ENCODE data around the gene SMAD7. TPM values are rescaled to one million over a fixed set of nuclear protein-coding genes. Genes with fewer than 3 reads are reported as not detected.

The SMAD7 gene
- total RNA-seq, 1 donor from 2014 or later: 77.6 TPM

DNA sequence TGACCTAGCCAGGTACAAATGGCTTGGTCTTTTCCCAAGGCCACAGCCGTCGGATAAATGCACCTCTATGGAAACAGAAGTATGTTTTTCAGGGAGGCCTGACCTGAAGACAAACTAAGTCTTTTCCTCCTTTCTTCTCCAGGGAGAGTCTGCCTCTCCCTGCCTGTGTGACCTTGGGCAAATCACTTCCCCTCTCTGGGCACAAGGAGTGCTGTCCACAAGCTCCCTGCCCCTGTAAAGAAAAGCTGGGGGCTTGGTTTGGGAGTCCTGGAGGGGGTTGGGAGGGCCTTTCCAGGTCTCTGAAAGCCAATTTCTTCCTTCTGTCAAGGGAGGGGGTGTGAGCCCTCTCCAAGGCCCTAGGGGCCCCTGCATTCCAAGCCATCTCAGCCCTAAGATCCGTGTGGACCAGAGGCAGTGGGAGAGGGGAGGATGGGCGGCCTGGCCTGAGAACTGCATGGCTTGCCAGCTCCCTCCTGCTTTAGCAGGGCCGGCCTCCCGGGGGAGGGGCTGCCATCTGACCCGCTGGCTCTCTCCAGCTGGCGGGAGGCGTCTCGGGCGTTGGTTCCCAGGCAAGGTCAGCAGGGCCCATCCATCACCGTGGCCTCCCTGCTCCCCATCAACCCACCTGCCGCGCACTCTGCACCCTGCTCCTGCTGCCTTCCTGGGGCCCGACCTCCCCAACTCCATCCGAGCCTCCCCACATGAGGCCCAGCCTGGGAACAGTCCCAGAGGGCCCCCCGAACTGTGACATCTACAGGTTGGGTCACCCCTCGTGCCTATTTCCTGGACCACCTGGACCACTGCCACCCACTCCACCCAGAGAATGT is 61.4 kb downstream of the SMAD7 start:
- no peaks in the 10 kb centered on the region for H3K9me3 Mint-ChIP-seq
- no peak overlapping the region for H3K4me3 Mint-ChIP-seq
- H3K27me3 Mint-ChIP-seq (ENCODE audit: low read depth): no peaks in the 10 kb centered on the region
- H3K27ac Mint-ChIP-seq: peak overlapping the region; percentile 79
- no peaks in the 10 kb centered on the region for H3K36me3 Mint-ChIP-seq
- DNase-seq (ENCODE audit: low spot score in 2 of 2, unreplicated experiment in 2 of 2): peak in 1 of 2 experiments; percentile 19
- TF ChIP-seq, protein P1, sequence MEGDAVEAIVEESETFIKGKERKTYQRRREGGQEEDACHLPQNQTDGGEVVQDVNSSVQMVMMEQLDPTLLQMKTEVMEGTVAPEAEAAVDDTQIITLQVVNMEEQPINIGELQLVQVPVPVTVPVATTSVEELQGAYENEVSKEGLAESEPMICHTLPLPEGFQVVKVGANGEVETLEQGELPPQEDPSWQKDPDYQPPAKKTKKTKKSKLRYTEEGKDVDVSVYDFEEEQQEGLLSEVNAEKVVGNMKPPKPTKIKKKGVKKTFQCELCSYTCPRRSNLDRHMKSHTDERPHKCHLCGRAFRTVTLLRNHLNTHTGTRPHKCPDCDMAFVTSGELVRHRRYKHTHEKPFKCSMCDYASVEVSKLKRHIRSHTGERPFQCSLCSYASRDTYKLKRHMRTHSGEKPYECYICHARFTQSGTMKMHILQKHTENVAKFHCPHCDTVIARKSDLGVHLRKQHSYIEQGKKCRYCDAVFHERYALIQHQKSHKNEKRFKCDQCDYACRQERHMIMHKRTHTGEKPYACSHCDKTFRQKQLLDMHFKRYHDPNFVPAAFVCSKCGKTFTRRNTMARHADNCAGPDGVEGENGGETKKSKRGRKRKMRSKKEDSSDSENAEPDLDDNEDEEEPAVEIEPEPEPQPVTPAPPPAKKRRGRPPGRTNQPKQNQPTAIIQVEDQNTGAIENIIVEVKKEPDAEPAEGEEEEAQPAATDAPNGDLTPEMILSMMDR (IDR thresholded peaks at IDR 0.05; ENCODE audit: unreplicated experiment): no peak
- H3K4me1 Mint-ChIP-seq: peaks cover 70% of the 10 kb centered on the region

DNA sequence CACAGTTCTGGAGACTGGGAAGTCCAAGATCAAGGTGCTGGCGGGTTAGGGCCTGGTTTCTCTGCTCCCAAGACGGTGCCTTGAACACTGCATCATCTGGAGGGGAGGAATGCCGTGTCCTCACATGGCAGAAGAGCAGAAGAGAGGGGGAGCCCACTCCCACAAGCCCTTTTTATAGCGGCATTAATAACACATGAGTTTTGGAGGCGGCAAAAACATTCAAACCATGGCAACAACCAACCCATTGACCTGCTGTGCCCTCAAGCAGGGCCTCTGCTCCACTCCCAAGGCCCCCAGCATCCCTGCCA is 62.0 kb downstream of the SMAD7 start:
- no peaks in the 10 kb centered on the region for H3K27me3 Mint-ChIP-seq (ENCODE audit: low read depth)
- H3K4me1 Mint-ChIP-seq: peaks cover 74% of the 10 kb centered on the region
- no peaks in the 10 kb centered on the region for H3K36me3 Mint-ChIP-seq
- DNase-seq (ENCODE audit: low spot score in 2 of 2, unreplicated experiment in 2 of 2): no peak
- TF ChIP-seq, protein P1 (IDR thresholded peaks at IDR 0.05; ENCODE audit: unreplicated experiment): no peak
- H3K9me3 Mint-ChIP-seq: no peaks in the 10 kb centered on the region
- peak overlapping the region; percentile 50 for H3K27ac Mint-ChIP-seq
- H3K4me3 Mint-ChIP-seq: no peak overlapping the region

DNA sequence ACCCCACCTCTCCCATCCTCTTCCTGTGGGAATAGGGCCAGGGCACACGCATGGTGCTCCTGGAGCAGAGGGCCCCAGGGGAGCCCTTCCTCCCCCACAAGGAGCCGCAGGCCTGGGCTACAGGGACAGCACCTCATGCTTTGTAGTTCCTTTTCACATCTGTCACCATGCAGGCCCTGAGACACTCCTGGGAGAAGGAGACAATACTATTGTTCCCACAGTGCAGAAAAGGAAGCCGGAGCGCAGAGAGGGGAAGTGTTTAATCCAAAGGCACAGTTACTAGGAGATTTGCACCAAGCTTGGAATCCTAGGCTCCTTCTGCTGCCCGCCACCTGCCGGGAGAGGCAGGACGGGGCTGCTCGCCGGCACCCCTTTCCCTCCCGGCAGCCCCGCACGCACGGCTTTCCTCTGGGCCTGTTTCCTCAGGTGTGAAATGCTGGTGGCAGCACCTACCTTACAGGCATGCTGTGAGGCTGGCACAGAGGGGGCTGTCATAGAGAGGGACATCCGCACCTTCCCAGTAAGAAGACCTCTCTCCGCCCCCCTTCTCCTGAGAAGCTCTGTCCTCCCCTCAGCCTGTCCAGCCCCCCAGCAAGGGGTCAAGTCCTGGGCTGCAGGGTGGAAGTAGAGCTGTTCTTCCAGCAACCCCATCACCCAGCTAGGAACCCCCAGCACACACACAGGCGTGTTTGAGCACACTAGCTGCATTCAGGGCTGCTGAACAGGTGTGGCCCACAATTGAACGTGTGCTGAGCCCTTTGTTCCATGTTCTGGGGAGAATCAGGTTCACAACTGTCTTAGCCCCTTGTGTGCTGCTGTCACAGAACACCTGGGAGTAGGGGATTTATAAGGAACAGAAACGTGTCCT is 62.6 kb downstream of the SMAD7 start:
- TF ChIP-seq, protein P1 (IDR thresholded peaks at IDR 0.05; ENCODE audit: unreplicated experiment): no peak
- Mint-ChIP-seq H3K27ac (peak overlapping the region; percentile 69), H3K9me3 (no peaks in the 10 kb centered on the region), H3K4me3 (no peak overlapping the region), H3K4me1 (peaks cover 71% of the 10 kb centered on the region), H3K27me3 (ENCODE audit: low read depth) (no peaks in the 10 kb centered on the region), H3K36me3 (no peaks in the 10 kb centered on the region)
- DNase-seq (ENCODE audit: low spot score in 2 of 2, unreplicated experiment in 2 of 2): peak in 1 of 2 experiments; percentile 14

DNA sequence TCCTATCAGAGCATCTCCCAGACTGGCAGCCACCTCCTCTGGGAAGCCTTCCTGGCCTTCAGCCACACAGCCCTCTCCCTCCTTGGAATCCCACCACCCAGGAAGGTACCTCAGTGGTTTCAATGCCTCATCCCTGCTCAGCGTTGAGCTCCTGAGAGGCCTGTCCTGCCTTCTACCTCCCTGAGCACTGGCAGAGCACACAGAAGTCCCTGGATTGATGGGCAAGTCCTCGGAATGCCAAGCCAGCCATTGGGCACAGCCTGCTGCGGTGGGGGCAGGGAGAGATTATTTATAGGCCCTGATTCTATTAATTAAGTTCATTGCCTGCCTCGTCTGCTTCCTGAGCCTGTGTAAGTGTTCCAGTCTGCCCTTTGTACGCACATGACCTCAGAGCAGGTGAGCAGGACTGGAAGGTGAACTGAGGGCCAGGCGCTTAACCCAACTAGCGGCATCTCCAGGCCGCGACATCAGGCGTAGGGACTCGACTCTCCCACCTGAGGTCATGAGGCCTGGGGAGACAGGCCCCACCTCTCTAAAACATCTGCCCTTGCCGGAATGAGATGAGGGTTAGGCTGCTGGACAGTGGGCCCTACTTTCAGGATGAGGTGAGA is 63.4 kb downstream of the SMAD7 start:
- Mint-ChIP-seq H3K4me3 (no peak overlapping the region), H3K9me3 (no peaks in the 10 kb centered on the region), H3K27ac (peak overlapping the region; percentile 69), H3K36me3 (no peaks in the 10 kb centered on the region), H3K4me1 (peaks cover 69% of the 10 kb centered on the region), H3K27me3 (ENCODE audit: low read depth) (no peaks in the 10 kb centered on the region)
- TF ChIP-seq, protein P1 (IDR thresholded peaks at IDR 0.05; ENCODE audit: unreplicated experiment): no peak
- peak in 1 of 2 experiments; percentile 8 for DNase-seq (ENCODE audit: low spot score in 2 of 2, unreplicated experiment in 2 of 2)

DNA sequence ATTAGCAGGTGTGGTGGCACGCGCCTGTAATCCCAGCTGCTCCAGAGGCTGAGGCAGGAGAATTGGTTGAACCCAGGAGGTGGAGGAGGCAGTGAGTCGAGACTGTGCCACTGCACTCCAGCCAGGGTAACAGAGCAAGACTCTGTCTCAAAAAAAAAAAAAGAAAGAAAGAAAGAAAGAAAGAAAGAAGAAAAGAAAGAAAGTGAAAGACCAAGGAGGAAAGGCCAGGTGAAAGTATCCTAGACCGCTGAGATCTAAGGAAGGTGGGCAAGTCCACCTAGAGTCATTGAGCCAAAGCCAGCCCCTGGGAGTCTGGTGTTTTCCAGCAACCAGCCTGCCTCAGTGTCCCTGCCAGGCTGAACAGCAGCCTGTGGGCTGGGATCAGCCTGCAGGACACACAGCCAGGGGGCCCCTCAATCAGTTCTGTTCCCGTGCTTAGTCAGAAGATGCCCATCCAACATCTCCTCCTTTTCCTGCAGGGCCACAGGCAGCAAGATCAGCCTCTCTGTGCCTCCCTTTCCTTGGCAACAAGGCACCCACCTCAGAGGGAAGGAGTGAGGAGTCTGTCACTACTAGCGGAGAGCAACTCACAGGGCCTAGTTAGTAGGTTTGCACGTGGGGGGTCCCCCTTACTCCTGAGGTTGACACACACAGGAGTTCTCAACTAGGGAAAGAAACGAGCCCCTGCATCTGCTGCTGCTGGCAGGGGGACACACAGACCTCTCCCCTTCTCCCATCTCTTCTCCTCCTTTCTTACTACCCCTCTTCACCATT is 64.1 kb downstream of the SMAD7 start:
- Mint-ChIP-seq H3K4me1 (peaks cover 65% of the 10 kb centered on the region), H3K27ac (no peak overlapping the region), H3K9me3 (no peaks in the 10 kb centered on the region), H3K36me3 (no peaks in the 10 kb centered on the region), H3K4me3 (no peak overlapping the region), H3K27me3 (ENCODE audit: low read depth) (no peaks in the 10 kb centered on the region)
- DNase-seq (ENCODE audit: low spot score in 2 of 2, unreplicated experiment in 2 of 2): no peak
- TF ChIP-seq, protein P1 (IDR thresholded peaks at IDR 0.05; ENCODE audit: unreplicated experiment): no peak

Data from mesothelial cell of epicardium (in vitro differentiated cells).